ENCODE measurements around the gene INPP5A.
"Not testable (repeated sequence)": the region's sequence is repeated elsewhere in the genome, so short reads cannot be mapped to it uniquely, and the experiment has no call there.

INPP5A gene

DNA sequence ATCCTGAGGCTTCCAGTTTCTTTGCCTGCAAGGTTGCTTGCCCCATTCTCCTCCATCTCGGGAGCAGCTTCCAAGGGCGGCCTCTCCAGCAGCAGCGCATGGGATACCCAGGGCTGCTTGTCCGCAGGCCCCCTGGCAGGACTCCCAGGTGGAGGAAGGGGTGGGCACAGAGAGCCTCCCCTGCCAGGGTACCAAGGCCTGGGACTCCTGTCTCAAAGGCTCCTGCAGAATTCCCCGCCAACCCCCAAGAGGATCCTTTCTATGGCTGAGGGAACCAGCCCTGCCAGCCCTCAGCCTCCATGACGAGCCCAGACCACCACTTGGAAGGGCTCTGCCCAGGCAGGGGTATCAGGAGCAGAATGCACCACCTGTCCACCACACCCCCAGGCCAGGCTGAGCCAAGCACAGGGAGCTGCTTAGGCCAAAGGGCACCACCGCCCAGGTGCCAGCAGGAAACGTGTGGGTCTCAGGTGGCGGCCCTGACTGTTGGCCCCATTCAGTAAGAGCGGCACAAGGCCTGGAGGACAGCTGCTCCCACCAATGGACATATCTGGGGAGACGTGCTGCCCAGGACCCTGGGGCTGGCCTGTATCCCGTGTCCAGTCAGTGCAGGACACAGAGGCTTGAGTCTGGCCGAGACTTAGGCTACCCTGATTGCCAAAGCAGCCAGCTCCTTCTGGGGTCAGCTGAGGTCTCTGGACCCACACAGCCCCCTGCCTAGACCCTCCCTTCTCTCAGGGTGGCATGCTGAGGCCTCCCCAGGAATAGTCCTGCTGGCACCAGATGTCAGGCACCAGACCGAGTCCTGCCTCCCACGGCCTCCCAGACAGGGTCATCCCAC is 33.8 kb upstream of the INPP5A start:
- DNase-seq: peak; percentile 45

DNA sequence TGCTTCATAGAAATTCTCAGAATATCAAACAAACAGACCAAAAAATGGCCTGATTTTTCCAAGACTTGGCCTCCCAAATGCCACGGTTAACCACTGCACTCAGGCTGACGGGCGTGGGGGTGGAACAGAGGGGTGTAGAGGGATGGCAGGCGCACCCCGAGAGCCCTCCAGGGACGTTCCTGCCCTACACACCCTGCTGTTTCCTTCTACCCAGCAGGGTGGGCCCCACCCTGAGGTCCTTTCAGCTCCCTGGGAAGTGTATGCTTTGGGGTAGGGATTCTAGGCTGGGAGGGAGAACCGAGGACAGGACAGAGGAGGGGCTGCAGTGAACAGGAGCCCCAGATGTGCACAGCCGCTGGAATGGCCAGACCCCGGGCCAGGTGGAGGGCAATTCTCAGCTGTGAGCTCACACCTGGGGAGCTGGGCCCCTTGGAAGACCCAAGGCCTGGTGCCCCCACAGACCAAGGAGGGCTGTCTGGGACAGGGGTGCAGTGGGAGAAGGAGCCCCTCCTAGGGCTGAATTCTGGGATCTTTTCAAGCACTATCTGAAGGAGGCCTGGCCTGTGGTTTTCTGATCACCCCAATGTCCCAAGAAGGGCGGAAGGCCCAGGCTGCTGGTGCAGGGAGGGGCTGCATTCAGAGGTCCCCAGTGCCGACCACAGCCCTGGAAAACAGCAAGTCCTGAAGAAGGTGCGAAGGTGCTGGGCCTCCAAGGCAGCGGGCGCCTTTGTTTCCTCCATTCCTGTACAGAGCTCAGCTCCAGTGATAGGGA is 32.9 kb upstream of the INPP5A start:
- peak; percentile 27 for DNase-seq

DNA sequence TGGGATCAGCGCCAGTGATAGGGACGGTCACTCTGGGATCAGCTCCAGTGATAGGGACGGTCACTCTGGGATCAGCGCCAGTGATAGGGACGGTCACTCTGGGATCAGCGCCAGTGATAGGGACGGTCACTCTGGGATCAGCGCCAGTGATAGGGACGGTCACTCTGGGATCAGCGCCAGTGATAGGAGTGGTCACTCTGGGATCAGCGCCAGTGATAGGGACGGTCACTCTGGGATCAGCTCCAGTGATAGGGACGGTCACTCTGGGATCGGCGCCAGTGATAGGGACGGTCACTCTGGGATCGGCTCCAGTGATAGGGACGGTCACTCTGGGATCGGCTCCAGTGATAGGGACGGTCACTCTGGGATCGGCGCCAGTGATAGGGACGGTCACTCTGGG is 32.0 kb upstream of the INPP5A start:
- DNase-seq: not testable (repeated sequence)

DNA sequence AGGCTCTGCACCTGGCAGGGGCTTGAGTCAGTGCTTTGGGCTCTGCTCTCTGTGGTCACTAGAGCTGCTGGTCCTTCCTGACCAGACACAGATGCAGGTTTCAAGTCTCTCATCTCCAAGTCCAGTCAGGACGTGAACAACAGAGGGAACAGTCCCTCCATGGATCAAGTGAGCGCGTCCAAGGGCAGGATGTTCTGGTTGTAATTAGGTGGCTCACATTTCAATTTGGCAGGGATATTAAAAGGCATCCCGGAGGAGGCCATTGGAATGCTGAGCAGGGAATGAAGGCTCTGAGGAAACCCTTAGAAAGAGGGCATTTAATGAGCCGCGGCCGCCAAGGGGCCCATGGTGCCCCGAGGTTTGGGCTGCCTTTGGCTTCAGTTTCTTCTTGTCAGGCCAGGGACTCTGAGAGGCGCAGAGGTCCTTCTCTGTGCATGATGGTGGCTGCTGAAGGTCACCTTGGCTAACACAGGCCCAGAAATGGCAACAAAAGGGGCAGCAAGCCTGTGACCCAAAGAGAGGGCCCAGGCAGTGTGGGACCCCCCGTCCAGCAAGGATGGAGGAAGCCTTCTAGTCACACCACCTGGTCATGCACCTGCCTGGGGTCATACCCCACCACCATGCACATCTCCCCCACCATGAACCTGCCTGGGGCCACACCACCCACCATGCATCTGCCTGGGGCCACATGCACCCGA is 30.7 kb upstream of the INPP5A start:
- DNase-seq: peak; percentile 26

DNA sequence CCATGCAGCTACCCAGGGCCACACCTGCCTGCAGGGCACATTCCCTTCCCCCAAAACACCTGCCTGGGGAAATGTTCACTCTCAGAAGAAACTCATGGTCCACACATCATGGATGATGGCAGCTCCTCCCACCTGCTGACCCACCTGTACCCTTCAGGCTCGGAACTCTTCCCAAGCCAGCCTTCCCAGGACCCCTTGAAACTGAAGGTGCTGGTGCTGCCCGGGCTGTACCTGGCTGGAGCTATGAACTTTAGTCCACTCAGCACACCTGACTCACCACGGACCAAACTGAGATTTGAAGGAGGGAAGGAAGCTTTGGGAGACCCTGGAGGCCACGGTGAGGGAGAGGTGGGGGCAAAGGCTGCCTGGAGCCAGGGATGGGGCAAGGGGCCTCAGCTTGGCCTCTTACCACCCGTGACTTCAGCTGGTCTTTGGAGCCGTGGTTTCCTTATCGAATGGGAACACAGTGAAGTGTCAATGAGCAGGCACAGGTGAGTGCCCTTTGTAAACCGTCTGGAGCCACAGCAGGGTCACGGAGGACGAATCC is 30.1 kb upstream of the INPP5A start:
- DNase-seq: peak; percentile 30

DNA sequence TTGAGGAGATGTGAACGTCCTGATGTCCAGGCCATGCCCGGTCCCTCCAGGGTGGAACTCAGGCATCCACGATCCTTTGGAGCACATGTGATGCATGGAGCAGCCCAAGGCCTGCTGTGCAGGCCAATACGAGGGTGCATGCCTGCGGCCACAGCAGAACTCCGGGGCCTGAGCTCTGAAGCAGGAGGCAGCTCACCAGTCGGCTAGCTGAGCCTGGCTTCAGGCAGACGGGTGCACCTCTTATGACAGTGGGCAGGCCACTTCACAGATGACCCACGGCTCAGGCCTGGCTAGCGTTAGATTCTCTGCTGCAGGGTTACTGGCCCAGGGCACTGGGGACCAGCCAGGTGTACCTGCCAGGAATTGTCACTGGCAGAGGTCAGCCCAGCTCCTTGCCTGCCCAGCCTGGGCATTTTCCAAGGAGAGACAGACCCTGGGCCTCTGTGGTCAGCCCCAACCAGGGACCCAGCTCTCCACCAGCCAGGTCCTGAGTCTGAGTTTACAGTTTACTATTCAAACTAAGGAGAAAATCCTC is 29.6 kb upstream of the INPP5A start:
- peak; percentile 38 for DNase-seq

DNA sequence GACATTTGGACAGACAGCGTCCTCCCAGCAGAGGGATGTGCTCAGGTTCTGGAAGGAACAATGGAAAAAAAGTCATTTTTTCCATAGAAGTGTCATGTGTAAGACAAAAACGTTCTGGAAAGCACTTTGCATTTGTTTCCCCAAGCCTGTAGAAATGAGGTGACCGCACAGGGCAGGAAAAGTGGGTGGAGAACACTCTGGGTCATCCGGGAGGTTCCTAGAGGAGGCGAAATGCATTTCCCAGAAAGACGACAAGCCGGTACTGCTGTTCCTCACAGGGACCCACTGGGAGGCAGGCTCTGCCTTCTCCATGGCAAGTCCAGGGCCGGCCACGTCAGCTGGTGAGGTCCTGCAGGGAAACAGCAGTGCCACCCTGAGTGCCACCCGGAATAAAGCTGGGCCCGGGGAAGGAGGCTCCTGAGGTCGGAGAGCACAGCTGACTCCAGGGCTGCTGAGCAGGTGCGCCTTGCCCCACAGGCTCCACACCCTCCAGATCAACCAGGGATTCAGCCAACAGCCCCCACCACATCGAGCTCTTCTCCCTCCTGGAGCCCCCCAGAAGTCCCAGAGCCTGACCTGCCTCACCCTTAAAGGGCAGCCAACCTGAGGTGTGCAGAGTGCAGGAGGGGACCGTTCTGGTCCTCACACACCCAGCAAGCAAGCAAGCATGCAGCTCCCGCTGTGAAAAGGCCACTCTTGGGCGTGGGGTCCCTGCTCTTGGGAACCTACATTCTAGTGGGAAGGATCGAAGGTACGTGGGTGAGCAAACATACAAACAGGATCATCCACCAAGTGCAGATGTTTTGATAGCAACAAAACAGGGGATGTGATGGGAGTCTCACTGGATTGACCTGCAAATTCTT is 28.8 kb upstream of the INPP5A start:
- peak; percentile 39 for DNase-seq

- DNase-seq: peak; percentile 45
Observed at GRCh38 chr10:132509506-132510173, 27.9 kb upstream of the INPP5A start.

DNA sequence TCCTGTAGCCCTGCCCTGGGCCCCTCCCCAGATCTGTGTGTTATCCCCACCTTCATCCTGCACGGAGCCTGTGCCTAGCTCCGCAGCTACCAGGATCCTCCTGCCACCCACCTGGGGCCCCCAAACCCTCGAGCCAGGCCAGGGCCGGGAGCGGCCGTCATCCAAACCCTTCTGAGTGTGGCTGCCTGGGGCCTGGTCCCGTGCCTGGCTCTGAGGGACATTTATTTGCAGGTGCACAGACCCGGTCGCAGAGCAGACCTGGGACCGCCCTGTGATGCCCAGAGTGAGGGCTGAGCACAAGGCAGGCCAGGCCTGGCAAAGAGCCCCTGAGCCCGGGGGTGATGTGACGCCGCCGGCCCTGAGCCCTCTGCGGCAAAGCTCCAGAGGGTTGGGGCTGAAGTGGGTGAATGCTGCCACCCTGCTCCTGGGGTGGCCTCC is 27.4 kb upstream of the INPP5A start:
- DNase-seq: peak; percentile 49

- DNase-seq: peak; percentile 27
Observed at GRCh38 chr10:132511121-132512051, 26.2 kb upstream of the INPP5A start.

- peak; percentile 8 for DNase-seq
Observed at GRCh38 chr10:132512052-132512442, 25.5 kb upstream of the INPP5A start.

DNA sequence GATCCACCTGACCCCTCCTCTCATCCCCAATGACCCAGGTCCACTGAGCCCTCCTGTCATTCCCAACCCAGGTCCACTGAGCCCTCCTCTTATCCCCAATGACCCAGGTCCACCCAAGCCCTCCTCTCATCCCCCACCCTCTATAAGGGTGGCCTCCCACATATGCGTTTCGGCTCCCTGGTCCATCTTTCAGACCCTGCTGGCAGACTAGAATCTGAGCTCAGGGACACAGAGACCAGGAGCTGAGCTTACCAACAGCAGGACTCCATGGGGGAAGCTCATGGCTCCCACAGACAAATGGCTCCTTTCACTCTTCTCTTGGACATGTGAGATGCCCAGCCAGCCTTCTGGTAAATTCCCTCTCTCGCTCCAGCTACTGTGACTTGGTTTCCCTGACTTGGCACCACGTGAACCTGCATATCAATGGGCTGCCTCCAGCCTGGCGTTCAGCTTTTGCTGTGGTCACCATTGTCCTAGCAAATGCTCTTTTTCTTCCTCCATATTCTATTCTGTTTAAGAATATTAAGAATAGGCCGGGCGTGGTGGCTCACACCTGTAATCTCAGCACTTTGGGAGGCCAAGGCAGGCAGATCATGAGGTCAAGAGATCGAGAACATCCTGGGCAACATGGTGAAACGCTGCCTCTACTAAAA is 24.8 kb upstream of the INPP5A start:
- peak; percentile 29 for DNase-seq

DNA sequence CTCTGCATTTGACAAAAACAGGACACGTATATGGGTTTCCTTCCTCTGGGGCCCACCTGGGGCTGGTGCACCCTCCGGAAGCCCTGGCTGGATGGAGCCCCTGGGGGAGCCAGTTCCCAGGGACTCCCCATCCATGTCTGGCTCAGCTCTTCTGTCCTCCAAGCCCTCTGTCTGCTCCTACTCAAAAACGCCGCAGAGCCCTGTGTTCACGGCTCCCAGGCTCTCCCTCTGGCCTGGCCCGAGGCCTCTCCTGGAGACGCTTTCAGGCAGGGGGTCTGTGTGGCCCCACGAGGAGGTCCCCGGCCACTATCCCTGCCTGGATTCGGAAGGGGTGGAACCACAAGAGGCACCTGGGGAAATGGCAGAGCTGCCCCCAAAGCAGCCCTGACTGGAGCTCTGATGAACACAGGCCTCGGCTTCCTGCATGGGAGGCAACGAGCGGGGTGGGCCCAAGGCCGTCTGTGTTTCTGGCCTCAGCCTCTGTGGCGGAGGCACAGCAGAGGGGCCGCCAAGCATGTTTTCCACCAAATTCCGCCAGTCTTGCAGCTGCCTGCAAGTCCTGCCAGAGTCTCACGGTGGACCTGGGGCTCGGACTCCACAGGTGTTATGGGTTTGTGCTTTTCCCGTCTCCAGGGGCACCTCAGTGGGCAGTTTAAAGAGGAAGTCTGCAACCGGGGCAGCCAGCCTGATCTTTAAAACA is 22.6 kb upstream of the INPP5A start:
- DNase-seq: peak; percentile 67

GRCh38 chr10:132515811-132516726 is 21.5 kb upstream of the INPP5A start:
- DNase-seq: peak; percentile 52

- DNase-seq: peak; percentile 99
Observed at GRCh38 chr10:132516771-132517725, 20.5 kb upstream of the INPP5A start.

DNA sequence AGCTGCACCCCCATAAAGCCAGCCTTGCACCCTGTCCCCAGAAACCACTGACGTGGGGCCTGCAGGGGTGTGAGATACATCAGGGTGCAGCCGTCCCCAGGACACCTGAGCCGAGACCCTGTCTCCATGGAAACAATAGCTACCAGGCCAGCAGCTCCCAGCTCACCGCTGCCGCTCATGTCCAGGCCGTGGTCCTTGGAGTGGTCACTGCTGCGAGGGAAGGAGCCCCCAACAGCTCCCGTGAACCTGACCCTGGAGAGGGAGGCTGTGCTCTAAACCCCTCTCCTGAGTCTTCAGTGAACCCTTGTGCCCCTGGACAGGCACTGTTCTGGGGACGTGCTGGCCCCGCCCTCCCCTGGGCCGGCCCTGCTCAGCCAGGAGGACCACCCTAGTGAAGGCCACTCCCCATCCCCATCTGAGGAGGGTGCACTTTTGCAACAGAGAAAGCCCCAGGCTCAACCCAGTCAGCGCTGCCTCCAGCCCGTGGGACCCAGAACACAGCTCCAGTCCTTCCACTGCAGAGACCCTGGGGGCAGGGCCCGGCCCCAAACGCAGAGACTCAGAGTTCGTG is 19.6 kb upstream of the INPP5A start:
- DNase-seq: peak; percentile 71

All from islet precursor cell (in vitro differentiated cells).